Left ventricle myocardium inferior (tissue), 1 donor: ENCODE measurements around the gene CLDND2. TPM values are rescaled to one million over a fixed set of nuclear protein-coding genes. Genes with fewer than 3 reads are reported as not detected.

ENCODE experiments used
- DNase-seq: peaks from one replicate; pipeline ENCODE4 v3.0.0-alpha.2; 2020
- H3K27ac ChIP-seq: fragments of 200-600 bp; replicated peaks from 2 replicates; pipeline ENCODE4 v1.8.0; 2021
- H3K27me3 ChIP-seq: fragments of 200-600 bp; 2 replicates; pipeline ENCODE4 v1.8.0; 2021; ENCODE audit warnings: low read depth
- H3K36me3 ChIP-seq: fragments of 200-600 bp; 2 replicates; pipeline ENCODE4 v1.8.0; 2021
- H3K4me1 ChIP-seq: fragments of 200-600 bp; 2 replicates; pipeline ENCODE4 v1.8.0; 2021
- H3K4me3 ChIP-seq: fragments of 200-600 bp; 2 replicates; pipeline ENCODE4 v1.8.0; 2021; ENCODE audit warnings: mild to moderate bottlenecking, moderate library complexity
- H3K9me3 ChIP-seq: fragments of 200-600 bp; replicated peaks from 2 replicates; pipeline ENCODE4 v1.8.0; 2021
- intact Hi-C: fragments of 100-400 bp; cut with micrococcal nuclease; formaldehyde crosslinking; loops from one replicate; pipeline ENCODE4 v1.11.0; 2022
- total RNA-seq: library from RNA; stranded (reverse); fragmentation: NEBNext Ultra II Directional; extraction: Animal tissue kit (Norgen Biotek cat#: 25700); gene quantifications from one replicate; pipeline ENCODE4 v1.2.1, GENCODE V29; 2021
- TF ChIP-seq, protein P1 (sequence below): fragments of 200-600 bp; IDR thresholded peaks from 2 replicates; pipeline ENCODE4 v1.8.0; 2021; ENCODE audit warnings: antibody characterized with exemption, mild to moderate bottlenecking, borderline replicate concordance
- donor health status: DM: no; HTN: yes; CAD: no; lungs with severe emphysema.

The CLDND2 gene
- total RNA-seq, 1 donor from 2014 or later: 1.5 TPM

DNA sequence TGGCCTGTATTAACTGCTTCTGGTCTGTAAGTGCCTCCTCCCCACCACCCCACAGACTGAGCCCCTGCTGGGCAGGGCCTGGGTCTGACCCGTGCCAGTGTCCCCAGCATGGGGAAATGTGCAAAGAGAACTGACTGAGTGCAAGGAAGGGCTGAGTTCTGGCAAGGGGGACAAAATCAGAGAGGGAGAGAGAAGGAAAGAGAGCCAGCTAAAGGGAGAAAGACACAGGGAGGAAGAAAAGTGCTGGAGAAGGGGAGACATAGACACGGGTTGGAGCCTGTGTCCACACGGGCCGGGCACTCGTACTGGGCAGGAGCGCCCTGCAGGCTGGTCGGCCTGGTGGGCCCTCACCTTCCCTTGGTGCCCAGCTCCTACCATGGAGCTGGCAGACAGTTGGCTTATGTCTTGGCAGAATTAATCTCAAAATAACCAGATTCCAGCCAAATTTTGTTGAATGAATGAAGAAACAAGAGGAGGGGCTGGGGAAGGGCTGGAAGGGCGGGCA is 2.4 kb upstream of the CLDND2 start:
- intact Hi-C loops: no loop called here
- Histone ChIP-seq H3K9me3 (no peaks in the 10 kb centered on the region), H3K4me1 (peaks cover 17% of the 10 kb centered on the region), H3K4me3 (no peak overlapping the region), H3K27me3 (no peaks in the 10 kb centered on the region), H3K27ac (no peak overlapping the region), H3K36me3 (no peaks in the 10 kb centered on the region)
- no peak for DNase-seq
- TF ChIP-seq, protein P1, sequence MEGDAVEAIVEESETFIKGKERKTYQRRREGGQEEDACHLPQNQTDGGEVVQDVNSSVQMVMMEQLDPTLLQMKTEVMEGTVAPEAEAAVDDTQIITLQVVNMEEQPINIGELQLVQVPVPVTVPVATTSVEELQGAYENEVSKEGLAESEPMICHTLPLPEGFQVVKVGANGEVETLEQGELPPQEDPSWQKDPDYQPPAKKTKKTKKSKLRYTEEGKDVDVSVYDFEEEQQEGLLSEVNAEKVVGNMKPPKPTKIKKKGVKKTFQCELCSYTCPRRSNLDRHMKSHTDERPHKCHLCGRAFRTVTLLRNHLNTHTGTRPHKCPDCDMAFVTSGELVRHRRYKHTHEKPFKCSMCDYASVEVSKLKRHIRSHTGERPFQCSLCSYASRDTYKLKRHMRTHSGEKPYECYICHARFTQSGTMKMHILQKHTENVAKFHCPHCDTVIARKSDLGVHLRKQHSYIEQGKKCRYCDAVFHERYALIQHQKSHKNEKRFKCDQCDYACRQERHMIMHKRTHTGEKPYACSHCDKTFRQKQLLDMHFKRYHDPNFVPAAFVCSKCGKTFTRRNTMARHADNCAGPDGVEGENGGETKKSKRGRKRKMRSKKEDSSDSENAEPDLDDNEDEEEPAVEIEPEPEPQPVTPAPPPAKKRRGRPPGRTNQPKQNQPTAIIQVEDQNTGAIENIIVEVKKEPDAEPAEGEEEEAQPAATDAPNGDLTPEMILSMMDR: no peak

DNA sequence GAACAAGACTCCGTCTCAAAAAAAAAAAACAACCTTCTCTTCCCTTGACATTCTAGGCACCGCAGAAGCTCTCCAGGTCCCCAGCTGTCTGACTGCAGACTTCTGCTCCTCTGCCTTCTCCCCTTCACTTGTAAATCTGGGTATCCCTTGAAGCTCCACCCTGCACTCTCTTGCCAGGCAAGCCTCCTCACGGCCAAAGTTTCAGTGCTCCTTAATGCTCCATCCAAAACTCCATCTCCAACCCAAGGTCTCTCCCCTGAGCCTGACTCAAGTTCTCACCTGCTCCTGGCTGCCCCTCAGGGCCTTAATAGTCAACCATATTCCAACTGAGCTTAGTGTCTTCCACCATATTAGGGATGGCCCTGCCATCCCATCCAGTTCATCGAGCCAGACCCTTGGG is 1.4 kb upstream of the CLDND2 start:
- H3K4me1 ChIP-seq: peaks cover 26% of the 10 kb centered on the region
- intact Hi-C loops: no loop called here
- H3K4me3 ChIP-seq: no peak overlapping the region
- H3K27ac ChIP-seq: no peak overlapping the region
- no peaks in the 10 kb centered on the region for H3K27me3 ChIP-seq
- H3K9me3 ChIP-seq: no peaks in the 10 kb centered on the region
- TF ChIP-seq, protein P1: no peak
- DNase-seq: no peak
- no peaks in the 10 kb centered on the region for H3K36me3 ChIP-seq

DNA sequence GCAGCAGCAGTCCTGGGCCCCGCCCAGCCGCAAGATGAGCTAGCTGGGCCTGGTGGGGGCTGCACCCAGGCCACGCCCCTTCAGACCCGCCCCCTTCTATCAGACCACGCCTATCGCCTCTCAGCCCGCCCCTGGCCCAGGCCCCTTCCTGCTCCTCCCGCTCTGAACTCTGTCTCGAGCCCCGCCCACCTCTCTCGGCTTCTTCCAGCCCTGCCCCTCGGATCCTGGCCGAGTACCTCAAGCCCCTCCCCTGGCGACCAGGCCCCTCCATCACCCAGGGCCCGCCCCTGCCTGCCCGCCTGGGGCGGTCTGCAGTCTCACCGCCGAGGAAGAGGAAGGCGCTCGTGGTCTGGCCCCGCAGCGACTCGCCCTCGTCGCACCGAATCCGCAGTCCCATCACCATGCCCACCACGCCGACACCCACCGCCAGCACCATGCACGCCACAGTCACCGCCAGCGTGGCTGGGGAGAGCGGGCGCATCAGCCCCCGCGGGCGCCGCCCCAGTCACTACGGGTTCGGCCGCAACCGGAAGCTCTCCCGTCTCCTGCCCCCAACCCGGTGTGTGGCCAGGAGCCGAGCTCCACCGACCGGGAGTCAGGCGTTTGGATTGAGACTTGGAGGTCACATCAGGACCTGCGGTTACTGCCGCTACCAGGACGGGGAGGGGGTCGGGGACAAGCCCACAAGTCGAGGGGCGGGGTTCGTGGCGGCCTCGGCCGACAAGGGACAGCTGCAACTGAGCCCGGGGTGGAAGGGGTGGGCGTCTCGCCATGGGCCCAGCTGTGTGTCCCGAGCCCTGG is 1.0 kb downstream of the CLDND2 start:
- H3K36me3 ChIP-seq: no peaks in the 10 kb centered on the region
- TF ChIP-seq, protein P1: no peak
- intact Hi-C loops: no loop called here
- peak; percentile 99 for DNase-seq
- peak overlapping the region; percentile 97 for H3K27ac ChIP-seq
- H3K4me1 ChIP-seq: peaks cover 48% of the 10 kb centered on the region
- no peaks in the 10 kb centered on the region for H3K9me3 ChIP-seq
- H3K4me3 ChIP-seq: peak overlapping the region; percentile 86
- H3K27me3 ChIP-seq: no peaks in the 10 kb centered on the region

DNA sequence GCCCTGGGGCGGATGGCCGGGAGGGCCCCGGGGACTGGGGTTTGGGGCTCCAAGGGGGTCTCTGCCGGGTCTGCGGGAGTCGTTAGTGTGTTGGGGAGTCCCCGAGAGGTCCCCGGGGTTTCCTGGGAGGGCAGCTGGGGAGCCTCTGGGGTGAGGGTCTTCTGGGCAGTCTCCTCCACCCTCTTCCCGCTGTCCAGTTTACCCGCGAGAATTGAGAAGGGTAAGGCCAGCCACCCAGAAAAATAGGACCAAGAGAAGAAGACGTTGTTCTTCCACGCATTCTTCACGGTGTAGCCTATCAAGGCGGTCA is 1.6 kb downstream of the CLDND2 start:
- Histone ChIP-seq H3K4me1 (peaks cover 53% of the 10 kb centered on the region), H3K9me3 (no peaks in the 10 kb centered on the region), H3K4me3 (peak overlapping the region; percentile 86), H3K27me3 (no peaks in the 10 kb centered on the region), H3K27ac (peak overlapping the region; percentile 97), H3K36me3 (no peaks in the 10 kb centered on the region)
- peak; percentile 41 for DNase-seq
- intact Hi-C loops: no loop called here
- TF ChIP-seq, protein P1: no peak

DNA sequence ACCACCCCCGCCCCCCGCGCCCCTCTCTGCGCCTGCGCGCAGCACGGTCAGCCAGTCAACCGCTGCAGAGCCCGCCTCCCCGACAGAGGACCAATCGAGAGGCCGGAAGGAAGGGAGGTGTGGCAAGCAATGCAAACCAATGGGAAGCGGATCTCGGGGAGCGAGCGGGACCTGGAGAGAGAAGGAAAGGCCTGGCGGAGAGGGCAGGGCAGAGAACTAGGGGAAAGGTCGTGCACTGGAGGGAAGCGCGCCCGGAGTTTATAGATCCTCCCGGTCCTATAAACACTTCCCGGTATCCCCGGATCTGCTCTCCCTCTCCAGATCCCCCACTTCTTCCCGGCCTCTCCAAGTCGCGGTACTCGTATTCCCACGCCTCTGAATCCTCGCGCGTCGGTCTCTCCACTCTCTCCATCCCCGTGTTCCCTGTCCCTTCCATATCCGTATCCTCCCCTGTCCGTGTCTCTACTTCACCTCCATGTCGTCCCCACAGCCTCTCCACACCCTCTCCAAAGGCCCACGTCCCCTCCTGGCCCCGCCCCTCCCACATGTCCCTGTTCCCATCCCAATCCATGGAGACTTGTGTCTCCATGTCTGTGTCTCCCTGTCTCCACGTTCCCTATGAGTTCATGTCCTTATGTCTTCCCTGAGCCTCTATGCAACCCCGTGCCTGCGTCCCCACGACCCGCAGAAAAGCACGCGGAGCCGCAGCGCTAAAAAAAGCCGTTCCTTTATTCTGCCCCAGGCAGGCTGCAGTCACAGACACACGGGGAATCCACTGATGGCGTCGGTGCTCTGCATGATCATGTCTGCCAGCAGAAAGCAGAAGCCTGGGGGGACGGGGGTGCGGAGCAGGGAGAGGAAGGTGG is 2.2 kb downstream of the CLDND2 start:
- DNase-seq: peak; percentile 98
- Histone ChIP-seq H3K27ac (peak overlapping the region; percentile 97), H3K27me3 (no peaks in the 10 kb centered on the region), H3K36me3 (no peaks in the 10 kb centered on the region), H3K4me3 (peak overlapping the region; percentile 86), H3K9me3 (no peaks in the 10 kb centered on the region), H3K4me1 (peaks cover 55% of the 10 kb centered on the region)
- TF ChIP-seq, protein P1: no peak
- intact Hi-C loops: no loop called here
